ENCODE results near the gene PAH. TPM values are rescaled to one million over a fixed set of nuclear protein-coding genes. Genes with fewer than 3 reads are reported as not detected.

Gene PAH
- total RNA-seq, 6 experiments from 2014 or later: 873 to 2,034 (median 1,035) TPM

- H3K27me3 ChIP-seq: no peaks in the 10 kb centered on the region
- DNase-seq (no peak), ATAC-seq (no peak)
- H3K9me3 ChIP-seq: no peaks in the 10 kb centered on the region
- H3K4me1 ChIP-seq: no peaks in the 10 kb centered on the region
- intact Hi-C loops (cut with DNase I): no loop called here
- 56% methylated on average over 5 of the region's 5 CpGs for WGBS (ENCODE audit: insufficient coverage, low coverage, low lambda C conversion rate, missing lambda C conversion rate)
- TF ChIP-seq POLR2A (IDR thresholded peaks at IDR 0.05): no peak
- TF ChIP-seq, protein P1, sequence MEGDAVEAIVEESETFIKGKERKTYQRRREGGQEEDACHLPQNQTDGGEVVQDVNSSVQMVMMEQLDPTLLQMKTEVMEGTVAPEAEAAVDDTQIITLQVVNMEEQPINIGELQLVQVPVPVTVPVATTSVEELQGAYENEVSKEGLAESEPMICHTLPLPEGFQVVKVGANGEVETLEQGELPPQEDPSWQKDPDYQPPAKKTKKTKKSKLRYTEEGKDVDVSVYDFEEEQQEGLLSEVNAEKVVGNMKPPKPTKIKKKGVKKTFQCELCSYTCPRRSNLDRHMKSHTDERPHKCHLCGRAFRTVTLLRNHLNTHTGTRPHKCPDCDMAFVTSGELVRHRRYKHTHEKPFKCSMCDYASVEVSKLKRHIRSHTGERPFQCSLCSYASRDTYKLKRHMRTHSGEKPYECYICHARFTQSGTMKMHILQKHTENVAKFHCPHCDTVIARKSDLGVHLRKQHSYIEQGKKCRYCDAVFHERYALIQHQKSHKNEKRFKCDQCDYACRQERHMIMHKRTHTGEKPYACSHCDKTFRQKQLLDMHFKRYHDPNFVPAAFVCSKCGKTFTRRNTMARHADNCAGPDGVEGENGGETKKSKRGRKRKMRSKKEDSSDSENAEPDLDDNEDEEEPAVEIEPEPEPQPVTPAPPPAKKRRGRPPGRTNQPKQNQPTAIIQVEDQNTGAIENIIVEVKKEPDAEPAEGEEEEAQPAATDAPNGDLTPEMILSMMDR (IDR thresholded peaks at IDR 0.05): no peak
- no peaks in the 10 kb centered on the region for H3K36me3 ChIP-seq
- no peak overlapping the region for H3K27ac ChIP-seq
- no peak overlapping the region for H3K4me3 ChIP-seq
Observed at GRCh38 chr12:102821149-102821548, 95.9 kb downstream of the PAH start.

GRCh38 chr12:102816816-102817434, 100.1 kb downstream of the PAH start:
- Histone ChIP-seq H3K36me3 (no peaks in the 10 kb centered on the region), H3K9me3 (no peaks in the 10 kb centered on the region), H3K27me3 (no peaks in the 10 kb centered on the region), H3K4me3 (no peak overlapping the region), H3K27ac (no peak overlapping the region), H3K4me1 (no peaks in the 10 kb centered on the region)
- intact Hi-C loops (cut with DNase I): no loop called here
- WGBS (ENCODE audit: insufficient coverage, low coverage, low lambda C conversion rate, missing lambda C conversion rate): 11% methylated on average over 5 of the region's 5 CpGs
- DNase-seq: no peak
- peak; percentile 85 to 92 (median 90) for ATAC-seq
- TF ChIP-seq POLR2A (IDR thresholded peaks at IDR 0.05): no peak
- TF ChIP-seq, protein P1 (IDR thresholded peaks at IDR 0.05): peak; percentile 64 to 78 (median 68)

DNA sequence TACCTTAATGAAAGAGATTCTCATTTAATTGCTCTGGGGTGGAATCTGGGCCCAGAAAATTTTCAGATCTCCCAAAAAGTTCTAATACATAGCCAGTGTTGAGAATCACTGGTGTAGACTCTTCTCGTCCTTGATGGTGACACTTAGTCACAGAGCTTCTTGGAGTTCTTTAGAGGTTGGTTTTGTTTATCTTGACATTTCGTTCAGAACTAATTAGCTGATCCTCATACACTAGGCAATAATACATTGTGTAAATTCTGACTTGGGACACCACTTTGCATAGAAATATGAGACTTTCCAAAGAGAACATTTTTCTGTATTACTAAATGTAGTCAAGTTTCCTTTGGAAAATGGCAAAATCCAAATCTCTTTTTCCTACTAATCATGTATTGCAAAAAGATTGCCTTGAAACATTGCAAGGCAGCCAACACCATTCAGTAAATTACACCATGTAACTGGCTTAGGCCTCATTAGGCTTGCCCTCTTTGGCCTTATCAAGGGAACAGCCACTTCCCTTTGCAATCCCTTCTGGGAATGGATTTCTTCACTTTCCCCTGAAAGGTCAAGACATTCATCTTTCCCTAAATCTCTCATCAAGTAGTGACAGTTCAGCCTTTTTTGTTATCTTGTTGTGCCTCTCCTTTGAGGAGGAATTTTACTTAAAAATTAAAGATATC, 102.2 kb downstream of the PAH start:
- ATAC-seq (no peak), DNase-seq (no peak)
- H3K27ac ChIP-seq: no peak overlapping the region
- TF ChIP-seq, protein P1 (IDR thresholded peaks at IDR 0.05): no peak
- TF ChIP-seq POLR2A (IDR thresholded peaks at IDR 0.05): no peak
- H3K4me3 ChIP-seq: no peak overlapping the region
- no peaks in the 10 kb centered on the region for H3K36me3 ChIP-seq
- WGBS (ENCODE audit: insufficient coverage, low coverage, low lambda C conversion rate, missing lambda C conversion rate): 48% methylated on average over 2 of the region's 2 CpGs
- H3K9me3 ChIP-seq: no peaks in the 10 kb centered on the region
- intact Hi-C loops (cut with DNase I): no loop called here
- H3K27me3 ChIP-seq: no peaks in the 10 kb centered on the region
- H3K4me1 ChIP-seq: no peaks in the 10 kb centered on the region

DNA sequence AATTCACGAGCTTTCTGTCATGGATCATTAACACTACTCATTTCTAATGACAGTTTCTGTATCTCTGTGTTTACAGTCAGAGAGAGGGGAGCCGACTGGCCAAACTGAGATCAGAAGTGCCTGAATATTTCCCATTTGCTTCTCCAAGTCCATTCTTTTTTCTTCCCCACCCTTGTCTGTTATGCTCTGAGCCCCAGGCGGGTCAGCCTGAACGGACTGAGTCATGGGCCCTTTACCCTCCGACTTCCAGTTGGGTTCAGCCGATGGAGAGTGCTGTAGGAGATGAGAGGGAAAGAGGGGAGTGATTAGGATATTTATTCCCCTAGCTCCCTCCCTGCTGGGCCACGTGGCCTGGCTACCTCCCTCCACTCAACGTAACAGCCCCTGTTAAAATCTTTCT, 104.7 kb downstream of the PAH start:
- peaks cover 0 to 8% (median 0%) of the 10 kb centered on the region in 4 donors for H3K4me1 ChIP-seq
- intact Hi-C loops (cut with DNase I): no loop called here
- H3K36me3 ChIP-seq: no peaks in the 10 kb centered on the region
- TF ChIP-seq POLR2A (IDR thresholded peaks at IDR 0.05): no peak
- TF ChIP-seq, protein P1 (IDR thresholded peaks at IDR 0.05): no peak
- H3K9me3 ChIP-seq: no peaks in the 10 kb centered on the region
- no peak overlapping the region for H3K4me3 ChIP-seq
- 32% methylated on average over 8 of the region's 8 CpGs for WGBS (ENCODE audit: insufficient coverage, low coverage, low lambda C conversion rate, missing lambda C conversion rate)
- no peaks in the 10 kb centered on the region for H3K27me3 ChIP-seq
- ATAC-seq (no peak), DNase-seq (no peak)
- H3K27ac ChIP-seq: no peak overlapping the region

All from right lobe of liver (tissue), 6 donors.